Fibroblast of lung (primary cell): Measurements from ENCODE around the gene EPN3.

ENCODE experiments used
- CTCF ChIP-seq, 2 donors: IDR thresholded peaks in 1 of 2; conservative IDR thresholded peaks in 1 of 2; 1 replicate in 1 of 2; 2 replicates in 1 of 2; pipeline ENCODE4 v1.5.1; 2011 to 2012; ENCODE audit warnings: low read length in 2 of 2, control low read depth in 1 of 2, inconsistent platforms in 1 of 2, low read depth in 1 of 2, mild to moderate bottlenecking in 1 of 2
- EZH2 ChIP-seq: IDR thresholded peaks from 2 replicates; pipeline ENCODE4 v1.5.1; 2012; ENCODE audit warnings: low read length, control low read depth, mild to moderate bottlenecking; ENCODE audit errors: missing control alignments

- TF ChIP-seq CTCF (conservative IDR thresholded peaks at IDR 0.05 in 1 of 2, IDR thresholded peaks at IDR 0.05 in 1 of 2; ENCODE audit: low read depth in 1 of 2, low read length in 2 of 2) (no peak), EZH2 (no peak)
Observed at GRCh38 chr17:50585891-50586290, 53.4 kb downstream of the EPN3 start.
